Karpas-422 (cell line): ENCODE results near the gene BCHE. TPM values are rescaled to one million over a fixed set of nuclear protein-coding genes. Genes with fewer than 3 reads are reported as not detected.

Source experiments
- DNase-seq: peaks from one replicate; pipeline ENCODE4 v3.0.0-alpha.2; 2015
- H2AFZ ChIP-seq: fragments of 200-600 bp; sonication (generic); 2 replicates; pipeline ENCODE4 v1.6.1; 2014; ENCODE audit warnings: antibody characterized with exemption, low read length, mixed read lengths
- H3K27ac ChIP-seq: fragments of 200-600 bp; sonication (generic); 2 replicates; pipeline ENCODE4 v1.5.1; 2014; ENCODE audit warnings: mild to moderate bottlenecking, low read length, moderate library complexity
- H3K27me3 ChIP-seq: fragments of 200-600 bp; sonication (generic); 2 replicates; pipeline ENCODE4 v1.6.1; 2014; ENCODE audit warnings: low read length, mixed read lengths
- H3K36me3 ChIP-seq: fragments of 200-600 bp; sonication (generic); 2 replicates; pipeline ENCODE4 v1.6.1; 2014; ENCODE audit warnings: low read length, mixed read lengths; ENCODE audit not compliant: insufficient read depth
- H3K4me1 ChIP-seq: fragments of 200-600 bp; sonication (generic); 2 replicates; pipeline ENCODE4 v1.6.1; 2014; ENCODE audit warnings: mild to moderate bottlenecking, low read length, mixed read lengths
- H3K4me2 ChIP-seq: fragments of 200-600 bp; sonication (generic); 2 replicates; pipeline ENCODE4 v1.6.1; 2014; ENCODE audit warnings: low read length, low read depth, mild to moderate bottlenecking; ENCODE audit not compliant: poor library complexity, severe bottlenecking
- H3K4me3 ChIP-seq: fragments of 200-600 bp; sonication (generic); 2 replicates; pipeline ENCODE4 v1.5.1; 2014; ENCODE audit warnings: mild to moderate bottlenecking, antibody characterized with exemption, low read length, mixed read lengths
- H3K79me2 ChIP-seq: fragments of 200-600 bp; sonication (generic); 2 replicates; pipeline ENCODE4 v1.6.1; 2014; ENCODE audit warnings: mild to moderate bottlenecking, low read length, mixed read lengths
- H3K9ac ChIP-seq: fragments of 200-600 bp; sonication (generic); 2 replicates; pipeline ENCODE4 v1.6.0; 2014; ENCODE audit warnings: low read length
- H3K9me2 ChIP-seq: fragments of 200-600 bp; sonication (generic), shearing (Covaris generic); replicated peaks from 2 replicates; pipeline ENCODE4 v1.6.0; 2014; ENCODE audit warnings: mild to moderate bottlenecking, low read length, moderate library complexity; ENCODE audit not compliant: insufficient read depth
- H3K9me3 ChIP-seq: fragments of 300-700, 200-600 bp; sonication (generic); 2 replicates; pipeline ENCODE4 v1.6.1; 2014; ENCODE audit warnings: low read length, mixed read lengths
- H4K20me1 ChIP-seq: fragments of 200-600 bp; sonication (generic); 2 replicates; pipeline ENCODE4 v1.6.1; 2014; ENCODE audit warnings: mild to moderate bottlenecking, antibody characterized with exemption, low read length, low read depth; ENCODE audit not compliant: insufficient read depth
- total RNA-seq: library from RNA; depleted of rRNA; stranded (reverse); fragments of >200 nt; shearing (Covaris generic); gene quantifications from 2 replicates; pipeline ENCODE4 v1.2.3, GENCODE V29; 2014; ENCODE audit warnings: low replicate concordance; rRNA removed

The BCHE gene
- total RNA-seq, result 0.11 TPM in 2 replicates

- Histone ChIP-seq H3K27me3 (no peaks in the 10 kb centered on the region), H3K9ac (no peak within 1 kb of the TSS), H3K4me3 (no peak within 1 kb of the TSS), H4K20me1 (no peaks in the 10 kb centered on the region), H3K36me3 (no peaks in the 10 kb centered on the region), H3K79me2 (no peaks in the 10 kb centered on the region), H3K9me2 (no peaks in the 10 kb centered on the region), H3K9me3 (peaks cover 9% of the 10 kb centered on the region), H2AFZ (no peak within 1 kb of the TSS), H3K4me1 (no peaks in the 10 kb centered on the region), H3K4me2 (no peak within 1 kb of the TSS), H3K27ac (no peak within 1 kb of the TSS)
- no peak for DNase-seq
Measured at GRCh38 chr3:165837058-165837525, at the start of gene BCHE. TSS of gene BCHE (minus strand) at chr3:165837423. CDS start at chr3:165831033, 6,390 bp downstream.

GRCh38 chr3:165885558-165886270 lies 48.5 kb upstream of the BCHE start:
- no peak overlapping the region for H3K9ac ChIP-seq
- H3K4me1 ChIP-seq, result no peaks in the 10 kb centered on the region
- H3K27me3 ChIP-seq, result no peaks in the 10 kb centered on the region
- H3K36me3 ChIP-seq, result no peaks in the 10 kb centered on the region
- H4K20me1 ChIP-seq, result no peaks in the 10 kb centered on the region
- no peaks in the 10 kb centered on the region for H3K9me3 ChIP-seq
- H3K79me2 ChIP-seq, result no peaks in the 10 kb centered on the region
- no peak overlapping the region for H3K4me2 ChIP-seq
- DNase-seq, result no peak
- no peak overlapping the region for H3K4me3 ChIP-seq
- H2AFZ ChIP-seq, result no peak overlapping the region
- no peak overlapping the region for H3K27ac ChIP-seq
- no peaks in the 10 kb centered on the region for H3K9me2 ChIP-seq

GRCh38 chr3:165884518-165884917 lies 47.3 kb upstream of the BCHE start:
- no peaks in the 10 kb centered on the region for H3K9me2 ChIP-seq
- no peak for DNase-seq
- no peaks in the 10 kb centered on the region for H3K9me3 ChIP-seq
- H3K27ac ChIP-seq, result no peak overlapping the region
- H3K27me3 ChIP-seq, result no peaks in the 10 kb centered on the region
- no peak overlapping the region for H3K4me2 ChIP-seq
- no peak overlapping the region for H3K9ac ChIP-seq
- no peaks in the 10 kb centered on the region for H3K4me1 ChIP-seq
- H3K36me3 ChIP-seq, result no peaks in the 10 kb centered on the region
- no peaks in the 10 kb centered on the region for H4K20me1 ChIP-seq
- H3K4me3 ChIP-seq, result no peak overlapping the region
- H3K79me2 ChIP-seq, result no peaks in the 10 kb centered on the region
- no peak overlapping the region for H2AFZ ChIP-seq

- Histone ChIP-seq H3K9me2 (no peaks in the 10 kb centered on the region), H3K27me3 (no peaks in the 10 kb centered on the region), H4K20me1 (no peaks in the 10 kb centered on the region), H3K36me3 (no peaks in the 10 kb centered on the region), H3K4me2 (no peak overlapping the region), H3K9me3 (no peaks in the 10 kb centered on the region), H3K79me2 (no peaks in the 10 kb centered on the region), H2AFZ (no peak overlapping the region), H3K4me1 (no peaks in the 10 kb centered on the region), H3K4me3 (no peak overlapping the region), H3K9ac (no peak overlapping the region), H3K27ac (no peak overlapping the region)
- DNase-seq, result no peak
Measured at GRCh38 chr3:165883863-165884478, 46.7 kb upstream of the BCHE start.

GRCh38 chr3:165883117-165883516 lies 45.9 kb upstream of the BCHE start:
- H3K4me1 ChIP-seq, result no peaks in the 10 kb centered on the region
- no peaks in the 10 kb centered on the region for H3K27me3 ChIP-seq
- no peaks in the 10 kb centered on the region for H3K36me3 ChIP-seq
- H3K9me2 ChIP-seq, result no peaks in the 10 kb centered on the region
- H3K4me3 ChIP-seq, result no peak overlapping the region
- H3K4me2 ChIP-seq, result no peak overlapping the region
- H3K27ac ChIP-seq, result no peak overlapping the region
- no peak overlapping the region for H2AFZ ChIP-seq
- no peak overlapping the region for H3K9ac ChIP-seq
- H3K79me2 ChIP-seq, result no peaks in the 10 kb centered on the region
- DNase-seq, result no peak
- H4K20me1 ChIP-seq, result no peaks in the 10 kb centered on the region
- H3K9me3 ChIP-seq, result no peaks in the 10 kb centered on the region

- H3K36me3 ChIP-seq, result no peaks in the 10 kb centered on the region
- peaks cover 11% of the 10 kb centered on the region for H3K9me3 ChIP-seq
- no peak overlapping the region for H3K27ac ChIP-seq
- no peaks in the 10 kb centered on the region for H3K79me2 ChIP-seq
- no peak overlapping the region for H3K9ac ChIP-seq
- no peaks in the 10 kb centered on the region for H3K9me2 ChIP-seq
- H3K4me2 ChIP-seq, result no peak overlapping the region
- no peak overlapping the region for H3K4me3 ChIP-seq
- DNase-seq, result no peak
- no peaks in the 10 kb centered on the region for H4K20me1 ChIP-seq
- H3K4me1 ChIP-seq, result no peaks in the 10 kb centered on the region
- H2AFZ ChIP-seq, result no peak overlapping the region
- no peaks in the 10 kb centered on the region for H3K27me3 ChIP-seq
Measured at GRCh38 chr3:165875644-165876043, 38.4 kb upstream of the BCHE start.

GRCh38 chr3:165874663-165875489 lies 37.7 kb upstream of the BCHE start:
- Histone ChIP-seq H3K4me1 (no peaks in the 10 kb centered on the region), H3K4me2 (no peak overlapping the region), H2AFZ (no peak overlapping the region), H3K36me3 (no peaks in the 10 kb centered on the region), H3K79me2 (no peaks in the 10 kb centered on the region), H4K20me1 (no peaks in the 10 kb centered on the region), H3K4me3 (no peak overlapping the region), H3K9me3 (peaks cover 11% of the 10 kb centered on the region), H3K27ac (no peak overlapping the region), H3K9ac (no peak overlapping the region), H3K27me3 (no peaks in the 10 kb centered on the region), H3K9me2 (no peaks in the 10 kb centered on the region)
- no peak for DNase-seq

- no peaks in the 10 kb centered on the region for H3K4me1 ChIP-seq
- H3K4me3 ChIP-seq, result no peak overlapping the region
- H4K20me1 ChIP-seq, result no peaks in the 10 kb centered on the region
- DNase-seq, result no peak
- no peaks in the 10 kb centered on the region for H3K9me2 ChIP-seq
- no peaks in the 10 kb centered on the region for H3K79me2 ChIP-seq
- no peak overlapping the region for H3K9ac ChIP-seq
- no peaks in the 10 kb centered on the region for H3K27me3 ChIP-seq
- H3K27ac ChIP-seq, result no peak overlapping the region
- no peaks in the 10 kb centered on the region for H3K36me3 ChIP-seq
- H3K9me3 ChIP-seq, result no peaks in the 10 kb centered on the region
- H3K4me2 ChIP-seq, result no peak overlapping the region
- H2AFZ ChIP-seq, result no peak overlapping the region
Measured at GRCh38 chr3:165868088-165868487, 30.9 kb upstream of the BCHE start.
